K562 (cell line): ENCODE results near the gene MPC1. TPM values are rescaled to one million over a fixed set of nuclear protein-coding genes. Genes with fewer than 3 reads are reported as not detected.

Source experiments
- JUND ChIP-seq, 2 experiments: IDR thresholded peaks; 2 replicates in 1 of 2; 3 replicates in 1 of 2; pipeline ENCODE4 v1.6.1; 2011; ENCODE audit warnings: borderline replicate concordance in 2 of 2, low read depth in 2 of 2, low read length in 2 of 2, improper control_type of control experiment in 1 of 2, missing biosample characterization in 1 of 2, missing genetic modification characterization in 1 of 2, missing genetic modification reagents in 1 of 2
- polyA plus RNA-seq, 8 experiments: library from polyadenylated mRNA; depleted of rRNA in 4 of 8; stranded (reverse) in 5 of 8; unstranded in 3 of 8; fragments of >200 nt; fragmentation: Nextera tagmentation in 2 of 8; fragmentation: Illumina TruSeq in 1 of 8; extraction: Ambion mirVana in 2 of 8; extraction: Trizol in 1 of 8; gene quantifications; 2 replicates each; pipeline versions ENCODE4 v1.2.1 to v1.2.3, GENCODE V29; 2011 to 2014; ENCODE audit warnings: inconsistent platforms in 1 of 8, missing spikeins in 1 of 8
- total RNA-seq, 7 experiments: library from RNA; depleted of rRNA in 6 of 7; stranded (reverse); fragments of >200 nt in 6 of 7; fragmentation: Illumina TruSeq in 2 of 7; extraction: Trizol in 2 of 7; gene quantifications; 2 replicates each; pipeline versions ENCODE4 v1.2.1 to v1.2.3, GENCODE V29; 2011 to 2021; ENCODE audit warnings: low replicate concordance in 1 of 7
- TF ChIP-seq, protein P1 (sequence below), 2 experiments: fragments of 450-650 bp in 1 of 2; sonication (generic) in 1 of 2; formaldehyde crosslinking in 1 of 2; IDR thresholded peaks; 2 replicates each; pipeline versions ENCODE4 v1.7.1 to v1.9.0; 2016 to 2022; ENCODE audit warnings: inconsistent platforms in 1 of 2, mild to moderate bottlenecking in 1 of 2, missing genetic modification reagents in 1 of 2

Gene MPC1
- total and polyA plus RNA-seq, 9 of the 15 experiments (the other 6 are each of a cell fraction or from before 2014, with no cell fraction given), result 78.6 to 185 (median 138) TPM

DNA sequence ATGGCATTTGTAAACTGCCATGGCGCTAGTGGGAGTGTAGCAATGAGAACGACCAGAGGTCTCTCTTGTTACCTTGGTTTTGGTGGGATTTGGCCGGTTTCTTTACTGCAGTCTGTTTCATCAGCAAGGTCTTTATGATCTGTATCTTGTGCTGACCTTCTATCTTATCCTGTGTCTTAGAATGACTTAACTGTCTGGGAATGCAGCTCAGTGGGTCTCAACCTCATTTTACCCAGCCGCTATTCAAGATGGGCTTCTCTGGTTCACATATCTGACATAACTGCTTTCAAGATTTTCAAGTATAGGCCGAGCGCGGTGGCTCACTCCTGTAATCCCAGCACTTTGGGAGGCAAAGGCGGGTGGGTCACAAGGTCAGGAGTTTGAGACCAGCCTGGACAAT lies 38.5 kb downstream of the MPC1 start (continued):
- TF ChIP-seq, protein P1, sequence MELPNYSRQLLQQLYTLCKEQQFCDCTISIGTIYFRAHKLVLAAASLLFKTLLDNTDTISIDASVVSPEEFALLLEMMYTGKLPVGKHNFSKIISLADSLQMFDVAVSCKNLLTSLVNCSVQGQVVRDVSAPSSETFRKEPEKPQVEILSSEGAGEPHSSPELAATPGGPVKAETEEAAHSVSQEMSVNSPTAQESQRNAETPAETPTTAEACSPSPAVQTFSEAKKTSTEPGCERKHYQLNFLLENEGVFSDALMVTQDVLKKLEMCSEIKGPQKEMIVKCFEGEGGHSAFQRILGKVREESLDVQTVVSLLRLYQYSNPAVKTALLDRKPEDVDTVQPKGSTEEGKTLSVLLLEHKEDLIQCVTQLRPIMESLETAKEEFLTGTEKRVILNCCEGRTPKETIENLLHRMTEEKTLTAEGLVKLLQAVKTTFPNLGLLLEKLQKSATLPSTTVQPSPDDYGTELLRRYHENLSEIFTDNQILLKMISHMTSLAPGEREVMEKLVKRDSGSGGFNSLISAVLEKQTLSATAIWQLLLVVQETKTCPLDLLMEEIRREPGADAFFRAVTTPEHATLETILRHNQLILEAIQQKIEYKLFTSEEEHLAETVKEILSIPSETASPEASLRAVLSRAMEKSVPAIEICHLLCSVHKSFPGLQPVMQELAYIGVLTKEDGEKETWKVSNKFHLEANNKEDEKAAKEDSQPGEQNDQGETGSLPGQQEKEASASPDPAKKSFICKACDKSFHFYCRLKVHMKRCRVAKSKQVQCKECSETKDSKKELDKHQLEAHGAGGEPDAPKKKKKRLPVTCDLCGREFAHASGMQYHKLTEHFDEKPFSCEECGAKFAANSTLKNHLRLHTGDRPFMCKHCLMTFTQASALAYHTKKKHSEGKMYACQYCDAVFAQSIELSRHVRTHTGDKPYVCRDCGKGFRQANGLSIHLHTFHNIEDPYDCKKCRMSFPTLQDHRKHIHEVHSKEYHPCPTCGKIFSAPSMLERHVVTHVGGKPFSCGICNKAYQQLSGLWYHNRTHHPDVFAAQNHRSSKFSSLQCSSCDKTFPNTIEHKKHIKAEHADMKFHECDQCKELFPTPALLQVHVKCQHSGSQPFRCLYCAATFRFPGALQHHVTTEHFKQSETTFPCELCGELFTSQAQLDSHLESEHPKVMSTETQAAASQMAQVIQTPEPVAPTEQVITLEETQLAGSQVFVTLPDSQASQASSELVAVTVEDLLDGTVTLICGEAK (IDR thresholded peaks at IDR 0.05), result no peak
- TF ChIP-seq, protein P1 (CRISPR knock-in tag; IDR thresholded peaks at IDR 0.05), result no peak
- TF ChIP-seq JUND (IDR thresholded peaks at IDR 0.05; ENCODE audit: borderline replicate concordance, low read depth, low read length) (0 out of 2 replicates have a peak, but pooled peaks have one; percentile 35), JUND (tag; IDR thresholded peaks at IDR 0.05; ENCODE audit: borderline replicate concordance, low read depth, low read length) (no peak)
